AG09319 (cell line): ENCODE results near the gene TRIM8.
A peak's percentile ranks its signal among the peaks of the same experiment; 100 is the strongest.
"Not testable (repeated sequence)": the region's sequence is repeated elsewhere in the genome, so short reads cannot be mapped to it uniquely, and the experiment has no call there.

Experiments
- DNase-seq: peaks from one replicate; pipeline ENCODE4 v3.0.0-alpha.2; 2010; ENCODE audit warnings: low read depth; ENCODE audit errors: extremely low read depth
- TF ChIP-seq, protein P1 (sequence below): IDR thresholded peaks from 2 replicates; pipeline ENCODE4 v1.5.1; 2011; ENCODE audit warnings: low read depth, mild to moderate bottlenecking, inconsistent platforms, low read length, moderate library complexity

Gene TRIM8

DNA sequence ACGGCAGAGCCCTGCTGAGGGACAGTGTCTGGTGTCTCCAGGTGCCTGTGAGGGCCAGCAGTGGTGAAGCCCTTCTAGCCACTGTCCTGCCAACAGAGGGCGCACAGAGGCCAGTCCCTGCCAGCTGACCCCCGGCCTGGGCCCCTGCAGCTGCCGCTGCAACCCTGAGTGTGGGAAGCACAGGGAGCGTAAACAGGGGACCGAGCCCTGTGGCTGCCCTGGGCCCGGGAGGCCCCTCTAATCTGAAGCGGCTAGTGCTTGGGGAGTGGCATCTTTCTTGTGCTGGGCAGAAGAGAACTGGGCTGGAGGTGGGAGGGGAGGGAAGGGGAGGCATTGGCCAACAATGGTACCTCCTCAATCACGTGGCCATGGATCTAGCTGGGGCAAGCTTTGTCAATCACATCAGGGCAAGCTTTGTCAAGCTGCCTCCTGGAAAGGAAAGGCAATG lies 34.6 kb downstream of the TRIM8 start:
- TF ChIP-seq, protein P1, sequence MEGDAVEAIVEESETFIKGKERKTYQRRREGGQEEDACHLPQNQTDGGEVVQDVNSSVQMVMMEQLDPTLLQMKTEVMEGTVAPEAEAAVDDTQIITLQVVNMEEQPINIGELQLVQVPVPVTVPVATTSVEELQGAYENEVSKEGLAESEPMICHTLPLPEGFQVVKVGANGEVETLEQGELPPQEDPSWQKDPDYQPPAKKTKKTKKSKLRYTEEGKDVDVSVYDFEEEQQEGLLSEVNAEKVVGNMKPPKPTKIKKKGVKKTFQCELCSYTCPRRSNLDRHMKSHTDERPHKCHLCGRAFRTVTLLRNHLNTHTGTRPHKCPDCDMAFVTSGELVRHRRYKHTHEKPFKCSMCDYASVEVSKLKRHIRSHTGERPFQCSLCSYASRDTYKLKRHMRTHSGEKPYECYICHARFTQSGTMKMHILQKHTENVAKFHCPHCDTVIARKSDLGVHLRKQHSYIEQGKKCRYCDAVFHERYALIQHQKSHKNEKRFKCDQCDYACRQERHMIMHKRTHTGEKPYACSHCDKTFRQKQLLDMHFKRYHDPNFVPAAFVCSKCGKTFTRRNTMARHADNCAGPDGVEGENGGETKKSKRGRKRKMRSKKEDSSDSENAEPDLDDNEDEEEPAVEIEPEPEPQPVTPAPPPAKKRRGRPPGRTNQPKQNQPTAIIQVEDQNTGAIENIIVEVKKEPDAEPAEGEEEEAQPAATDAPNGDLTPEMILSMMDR: peak; percentile 86
- DNase-seq: no peak

- no peak for DNase-seq
- TF ChIP-seq, protein P1: no peak
Measured at GRCh38 chr10:102679596-102679995, 35.3 kb downstream of the TRIM8 start.

DNA sequence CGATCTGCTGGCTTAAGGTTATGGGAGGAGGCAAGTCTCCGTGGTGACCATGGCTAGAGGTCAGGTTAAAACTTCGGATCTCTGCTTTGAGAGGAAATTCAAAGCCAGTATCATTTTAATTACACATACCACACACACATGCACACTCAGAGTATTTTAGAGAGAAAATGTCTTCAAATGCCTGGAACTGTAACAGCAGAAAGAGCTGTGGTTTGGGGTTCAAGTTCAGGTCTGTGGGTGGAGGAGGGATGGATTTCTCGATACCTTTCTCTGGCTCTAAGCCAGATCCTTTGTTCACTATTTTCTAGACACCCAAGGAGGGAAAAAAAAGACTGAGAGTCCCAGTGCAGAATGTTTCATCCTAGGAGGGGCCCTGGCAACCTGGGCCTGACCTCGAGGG lies 37.4 kb downstream of the TRIM8 start:
- DNase-seq: no peak
- TF ChIP-seq, protein P1: no peak

DNA sequence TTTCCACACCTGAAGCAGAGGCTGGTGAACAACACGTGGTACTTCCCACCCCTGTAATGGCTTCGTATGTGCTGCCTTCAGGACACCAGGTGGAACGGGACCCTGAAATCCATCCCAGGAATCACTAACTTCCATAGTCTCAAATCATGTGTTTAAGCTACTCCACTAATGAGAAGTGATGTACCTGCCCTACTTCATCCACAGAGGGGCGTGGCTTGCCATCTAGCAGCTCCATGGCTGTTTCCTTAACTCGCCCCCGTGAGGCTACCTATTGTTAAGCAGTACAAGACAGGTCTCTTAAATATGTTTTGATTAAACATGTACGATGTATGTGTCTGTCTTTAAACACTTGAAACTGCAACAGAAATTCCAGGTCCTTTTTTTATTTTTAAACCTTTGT lies 38.1 kb downstream of the TRIM8 start:
- TF ChIP-seq, protein P1: no peak

GRCh38 chr10:102682981-102683380 lies 38.7 kb downstream of the TRIM8 start:
- no peak for DNase-seq
- TF ChIP-seq, protein P1: no peak

More for the DNA sequence above, 38.1 kb downstream of the TRIM8 start:
- no peak for DNase-seq

DNA sequence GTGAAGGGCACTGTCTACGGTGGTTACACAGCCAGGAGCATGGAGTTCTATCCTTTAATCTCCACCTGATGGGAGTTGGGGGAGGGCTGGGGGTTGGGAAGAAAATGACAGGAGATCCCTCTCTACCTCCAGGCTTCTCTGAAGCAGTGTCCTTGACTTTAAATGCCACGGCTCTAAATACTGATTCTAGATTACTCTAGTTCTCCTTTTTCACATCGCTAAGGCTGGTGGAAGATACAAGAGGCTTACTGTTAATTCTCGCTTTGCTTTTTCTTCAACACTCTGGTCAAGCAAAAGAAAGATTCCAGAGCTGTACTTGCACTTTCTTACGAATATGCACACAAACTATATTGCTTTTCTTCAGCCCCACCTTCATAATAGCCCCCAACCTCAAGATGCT lies 39.5 kb downstream of the TRIM8 start:
- no peak for DNase-seq

DNA sequence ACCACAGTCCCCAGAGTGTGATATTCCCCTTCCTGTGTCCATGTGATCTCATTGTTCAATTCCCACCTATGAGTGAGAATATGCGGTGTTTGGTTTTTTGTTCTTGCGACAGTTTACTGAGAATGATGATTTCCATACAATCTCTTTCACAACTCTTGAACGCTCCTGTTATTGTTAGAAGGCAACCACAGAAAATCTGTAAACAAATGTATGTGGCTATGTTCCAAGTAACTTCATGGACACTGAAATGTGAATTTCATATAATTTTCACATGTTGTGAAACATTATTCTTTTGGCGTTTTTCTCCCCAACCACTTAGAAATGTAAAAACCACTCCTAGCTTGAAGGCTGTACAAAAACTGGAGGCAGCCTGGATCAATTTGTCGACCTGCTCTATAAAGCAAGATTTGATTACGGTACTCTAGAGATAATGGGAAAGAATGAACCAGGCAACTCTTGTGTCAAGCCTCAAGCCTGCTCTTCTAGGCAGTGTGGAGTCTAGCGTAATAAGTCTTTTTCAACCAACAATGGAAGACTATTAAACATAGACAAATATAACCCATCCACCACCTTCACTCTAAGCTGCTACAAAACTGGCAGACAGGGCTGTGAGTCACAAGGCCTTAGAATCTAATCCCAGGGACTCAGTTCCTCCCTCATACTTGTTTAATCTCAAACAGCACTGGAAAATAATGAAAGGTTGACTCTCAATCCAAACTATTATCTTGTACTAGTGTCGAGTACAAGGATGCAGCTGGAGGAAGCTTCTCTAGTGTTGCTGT lies 47.2 kb downstream of the TRIM8 start:
- DNase-seq: peak; percentile 71

More for the DNA sequence above, 39.5 kb downstream of the TRIM8 start:
- TF ChIP-seq, protein P1: no peak

GRCh38 chr10:102695401-102695800 lies 51.1 kb downstream of the TRIM8 start:
- DNase-seq: not testable (repeated sequence)

More for the DNA sequence above, 47.2 kb downstream of the TRIM8 start:
- TF ChIP-seq, protein P1: no peak
